GM12891 (cell line): ENCODE results near the gene RPL28.

Experiments used
- DNase-seq: peaks from one replicate; pipeline ENCODE4 v3.0.0; 2011; ENCODE audit warnings: low spot score; ENCODE audit not compliant: insufficient read length
- FAIRE-seq: peaks from 2 replicates; lab custom pipeline; 2011; peaks lifted over from hg19 to GRCh38; lab: Jason Lieb, UNC
- PAX5 ChIP-seq: IDR thresholded peaks from 2 replicates; pipeline ENCODE4 v1.6.1; 2011; ENCODE audit warnings: low read length, moderate library complexity, mild to moderate bottlenecking; ENCODE audit not compliant: insufficient read depth, severe bottlenecking
- POLR2A ChIP-seq: IDR thresholded peaks from 2 replicates; pipeline ENCODE4 v1.6.1; 2011; ENCODE audit warnings: low read depth, low read length, control low read depth
- POLR2AphosphoS5 ChIP-seq: IDR thresholded peaks from 2 replicates; pipeline ENCODE4 v1.6.1; 2011; ENCODE audit warnings: low read depth, low read length, control low read depth
- POU2F2 ChIP-seq: IDR thresholded peaks from 2 replicates; pipeline ENCODE4 v1.6.1; 2011; ENCODE audit warnings: low read depth, mild to moderate bottlenecking, control low read depth, low read length, moderate library complexity
- SPI1 ChIP-seq: IDR thresholded peaks from 2 replicates; pipeline ENCODE4 v1.6.1; 2011; ENCODE audit warnings: low read depth, low read length, control low read depth
- TAF1 ChIP-seq: IDR thresholded peaks from 2 replicates; pipeline ENCODE4 v1.6.1; 2011; ENCODE audit warnings: low read depth, low read length, control low read depth

RPL28 gene

DNA sequence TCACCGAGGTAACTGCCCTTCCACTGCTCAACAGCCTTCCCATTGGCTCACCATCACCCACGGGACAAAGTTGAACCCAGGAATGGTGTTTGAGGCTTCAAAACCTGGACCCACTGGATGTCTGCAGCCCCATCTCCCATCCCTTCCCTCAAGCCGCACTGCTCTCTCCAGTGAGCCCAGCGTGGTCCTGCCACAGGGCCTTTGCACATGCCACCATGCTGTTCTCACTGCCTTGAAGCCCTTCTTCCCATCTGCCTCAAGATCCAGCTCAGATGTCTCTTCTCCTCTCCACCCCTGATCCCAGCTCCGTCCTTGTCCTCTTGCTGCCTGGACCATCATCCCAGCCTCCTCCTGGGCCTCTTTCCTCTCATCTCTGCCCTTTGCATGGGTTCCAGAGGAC is 53.3 kb downstream of the RPL28 start:
- DNase-seq (no peak), FAIRE-seq (no peak)
- TF ChIP-seq POLR2AphosphoS5, result no peak
- no peak for TF ChIP-seq PAX5
- no peak for TF ChIP-seq POU2F2
- TF ChIP-seq POLR2A, result no peak
- TF ChIP-seq SPI1, result no peak
- TF ChIP-seq TAF1, result no peak

DNA sequence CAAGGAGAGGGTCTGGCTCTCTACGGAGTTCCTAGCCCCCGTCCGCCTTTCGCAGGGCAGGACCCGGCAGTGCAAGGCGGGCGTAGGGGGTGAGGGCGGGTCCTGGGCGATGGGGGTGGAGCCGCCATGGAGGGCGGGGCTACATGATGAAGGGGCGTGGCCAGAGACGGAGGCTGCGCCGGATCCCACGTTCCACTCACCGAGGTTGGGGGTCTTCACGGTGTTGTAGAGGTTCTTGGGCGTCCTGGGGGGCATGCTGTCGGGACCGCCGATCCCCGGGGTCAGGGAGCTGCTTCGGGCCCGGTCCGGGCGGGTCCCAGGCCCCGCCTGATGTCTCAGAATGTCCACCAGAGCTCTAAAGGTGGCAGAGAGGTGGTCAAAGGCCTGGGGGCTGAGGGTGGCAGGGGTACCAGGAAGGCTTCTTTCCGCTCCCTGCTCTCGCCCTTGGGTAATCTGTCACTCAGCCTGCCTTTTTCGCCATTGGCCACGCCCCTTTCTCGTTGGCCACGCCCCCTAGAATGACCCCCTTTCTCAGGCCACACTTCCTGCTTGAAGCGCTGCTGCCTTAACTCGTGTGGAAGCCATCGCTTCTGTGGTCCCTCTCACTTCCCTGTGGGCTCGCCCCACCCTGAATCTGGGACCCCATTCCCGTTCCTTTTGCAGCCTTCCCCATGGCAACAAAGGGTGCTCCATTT is 54.8 kb downstream of the RPL28 start:
- TF ChIP-seq POLR2AphosphoS5 (no peak), PAX5 (no peak), TAF1 (no peak), SPI1 (no peak), POLR2A (no peak), POU2F2 (no peak)
- FAIRE-seq (no peak), DNase-seq (no peak)

DNA sequence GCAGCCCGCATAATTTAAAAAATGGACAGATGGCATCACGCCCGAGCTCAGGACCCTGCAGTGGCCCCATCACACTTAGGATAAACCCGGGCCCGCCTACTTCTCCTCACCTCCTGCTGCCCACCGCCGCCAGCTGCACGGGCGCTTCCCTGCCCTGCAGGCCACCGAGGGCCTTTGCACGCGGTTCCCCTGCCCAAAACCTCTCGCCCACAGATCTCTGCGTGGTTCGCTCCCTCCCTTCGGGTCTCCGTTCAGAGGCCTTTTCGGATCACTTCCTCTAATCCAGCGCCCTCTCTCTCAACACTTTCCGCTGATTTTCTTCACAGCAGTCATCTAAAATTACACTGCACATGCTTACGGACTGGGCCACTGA is 55.6 kb downstream of the RPL28 start:
- DNase-seq (no peak), FAIRE-seq (no peak)
- TF ChIP-seq SPI1 (peak; percentile 54), POU2F2 (no peak)

DNA sequence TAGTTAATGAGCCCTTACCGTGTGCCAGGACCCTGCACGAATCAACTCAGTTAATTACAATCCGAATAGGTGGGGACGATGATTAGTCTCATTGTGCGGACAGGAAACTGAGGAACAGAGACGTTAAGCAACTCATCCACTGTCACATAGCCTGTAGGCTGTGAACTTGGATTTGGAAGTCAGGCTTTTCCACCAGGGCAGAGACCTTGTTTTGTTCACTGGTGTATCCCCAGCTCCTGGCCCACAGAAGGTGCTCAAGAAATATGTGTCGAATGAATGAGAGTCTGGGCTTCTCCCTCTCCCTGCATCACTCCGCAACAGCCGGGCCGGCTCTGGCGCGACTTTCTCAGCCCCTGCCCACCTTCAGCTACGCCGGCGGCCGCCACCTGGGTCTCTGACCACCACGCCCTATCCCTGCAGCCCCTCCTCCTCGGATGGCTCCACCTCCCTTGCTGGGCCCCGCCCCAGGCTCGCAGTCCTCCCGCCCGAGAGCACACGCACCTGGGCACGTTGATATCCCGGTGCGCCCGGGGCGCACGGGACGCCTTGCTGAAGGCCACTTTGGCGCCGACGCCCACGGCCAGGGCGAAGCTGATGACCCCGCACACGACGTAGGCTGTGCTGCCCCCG is 56.1 kb downstream of the RPL28 start:
- FAIRE-seq (no peak), DNase-seq (no peak)

GRCh38 chr19:55442372-55442961 is 56.7 kb downstream of the RPL28 start:
- DNase-seq, result no peak
- TF ChIP-seq POLR2A (no peak), POLR2AphosphoS5 (no peak), PAX5 (no peak), SPI1 (no peak), TAF1 (no peak), POU2F2 (no peak)
- no peak for FAIRE-seq

More for the DNA sequence above, 56.1 kb downstream of the RPL28 start:
- TF ChIP-seq TAF1 (no peak), SPI1 (no peak), POLR2AphosphoS5 (no peak), PAX5 (no peak)

DNA sequence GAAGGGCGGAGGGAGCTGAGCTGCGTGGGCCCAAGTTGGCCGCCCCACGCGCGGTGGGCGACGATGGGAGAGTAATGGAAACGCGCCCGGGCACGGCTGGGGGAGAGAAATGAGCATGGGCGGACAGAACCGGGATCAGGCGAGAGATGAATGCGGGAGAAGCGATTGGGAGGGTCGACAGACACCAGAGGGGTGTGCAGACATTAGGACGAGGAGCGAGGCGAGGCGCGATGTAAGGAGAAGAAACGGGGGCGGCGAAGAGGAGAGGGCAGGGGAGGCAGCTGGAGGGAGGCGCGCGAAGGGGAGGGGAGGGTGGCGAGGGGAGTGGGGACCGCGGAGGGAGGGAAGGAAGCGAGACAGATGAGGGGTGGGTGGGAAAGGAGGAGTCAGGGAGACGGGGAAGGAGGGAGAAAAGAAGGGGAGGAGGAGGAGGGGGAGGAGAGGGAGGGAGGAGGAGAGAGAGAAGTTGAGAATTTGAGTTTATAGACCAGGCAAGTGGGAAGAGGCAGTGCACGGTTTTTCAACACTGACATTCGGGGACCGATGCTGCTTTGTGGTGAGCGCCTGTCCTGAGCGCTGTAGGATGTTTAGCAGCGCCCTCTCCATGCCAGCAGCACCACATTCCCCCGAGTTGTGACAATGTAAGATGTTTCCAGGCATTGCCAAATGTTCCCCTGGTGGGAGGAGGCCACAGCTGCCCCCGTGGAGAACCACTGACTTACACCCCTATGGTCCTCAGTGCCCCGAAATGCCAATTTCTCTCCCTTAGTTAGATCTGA is 57.5 kb downstream of the RPL28 start, which contains the start of gene SHISA7:
TSS of gene SHISA7 (minus strand) at position 256 of the 779 bp plus-strand sequence. CDS start 437 bp downstream, outside the sequence.
- FAIRE-seq (no peak), DNase-seq (no peak)
- no peak for TF ChIP-seq SPI1
- no peak for TF ChIP-seq POLR2A
- no peak for TF ChIP-seq TAF1
- TF ChIP-seq PAX5, result no peak

GRCh38 chr19:55443824-55444480 is 58.2 kb downstream of the RPL28 start:
- no peak for FAIRE-seq
- TF ChIP-seq POLR2A (no peak), POU2F2 (no peak), SPI1 (no peak), TAF1 (no peak), POLR2AphosphoS5 (no peak), PAX5 (no peak)
- DNase-seq, result no peak

DNA sequence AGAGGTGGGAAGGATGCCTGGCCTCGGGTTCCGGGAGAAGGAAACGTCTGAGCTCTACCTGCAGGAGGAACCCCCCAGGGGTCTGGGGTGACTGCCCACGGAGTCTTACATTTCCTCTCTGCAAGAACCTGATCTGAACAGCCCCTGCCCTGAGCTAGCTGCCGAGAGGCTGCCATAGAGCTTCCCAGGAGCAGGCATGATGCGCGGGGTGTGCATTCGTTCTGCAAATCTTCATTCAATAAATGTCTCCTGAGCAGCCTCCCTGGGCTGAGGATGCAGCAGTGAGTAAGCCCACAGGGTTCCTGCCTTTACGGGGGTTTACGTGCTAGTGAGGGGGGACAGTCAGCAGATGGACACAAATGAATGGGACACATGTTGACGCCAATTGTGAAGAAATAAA is 58.9 kb downstream of the RPL28 start:
- FAIRE-seq, result no peak
- DNase-seq, result no peak
- TF ChIP-seq PAX5, result no peak
- no peak for TF ChIP-seq SPI1
- TF ChIP-seq POLR2A, result no peak
- no peak for TF ChIP-seq POU2F2
- TF ChIP-seq TAF1, result no peak
- no peak for TF ChIP-seq POLR2AphosphoS5

DNA sequence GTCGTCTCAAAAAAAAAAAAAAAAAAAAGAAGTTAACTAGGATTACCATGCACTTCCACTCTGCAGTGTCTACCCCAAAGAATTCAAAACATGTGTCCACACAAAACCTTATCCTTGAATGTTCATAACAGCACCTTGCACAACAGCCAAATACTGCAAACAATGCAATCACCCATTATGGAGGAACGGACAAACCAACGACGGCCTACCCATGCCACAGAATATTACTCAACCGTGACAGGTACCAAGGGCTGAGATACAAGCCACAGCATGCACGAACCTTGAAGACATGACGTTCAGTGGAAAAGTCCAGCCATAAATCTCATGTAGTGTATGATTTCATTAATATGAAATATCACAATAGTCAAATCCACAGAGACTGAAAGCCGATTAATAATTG is 60.3 kb downstream of the RPL28 start:
- TF ChIP-seq POU2F2, result no peak
- TF ChIP-seq POLR2A, result no peak
- TF ChIP-seq SPI1, result no peak
- no peak for TF ChIP-seq PAX5
- FAIRE-seq, result no peak

More for the DNA sequence above, 60.3 kb downstream of the RPL28 start:
- no peak for DNase-seq
